BJ (cell line): ENCODE data around the gene MLPH. TPM values are rescaled to one million over a fixed set of nuclear protein-coding genes. Genes with fewer than 3 reads are reported as not detected.
A peak's percentile ranks its signal among the peaks of the same experiment; 100 is the strongest.

Experiments
- CTCF ChIA-PET: fragments of 350-600 bp; formaldehyde crosslinking; extraction: SDS; loops from one replicate; lab custom pipeline; 2021; ENCODE audit warnings: antibody characterized with exemption, inconsistent platforms; lab: Yijun Ruan, JAX
- POLR2A ChIA-PET: fragments of 300-600 bp; sonication (Branson Sonifier 250); formaldehyde crosslinking; extraction: SDS; loops from one replicate; lab custom pipeline; 2021; ENCODE audit warnings: antibody characterized with exemption; lab: Charles Lee
- DNase-seq: peaks from one replicate; pipeline ENCODE4 v3.0.0-alpha.2; 2011; ENCODE audit warnings: low read depth
- H3K27me3 ChIP-seq: 2 replicates; pipeline ENCODE4 v1.6.0; 2011; ENCODE audit warnings: low read length; ENCODE audit not compliant: control insufficient read depth, insufficient read depth
- H3K36me3 ChIP-seq: 2 replicates; pipeline ENCODE4 v1.5.1; 2011; ENCODE audit warnings: low read length; ENCODE audit not compliant: control insufficient read depth, insufficient read depth
- H3K4me3 ChIP-seq: 2 replicates; pipeline ENCODE4 v1.5.1; 2011; ENCODE audit warnings: low read depth, mild to moderate bottlenecking, control low read depth, low read length
- CTCF ChIP-seq: IDR thresholded peaks from 2 replicates; pipeline ENCODE4 v1.5.1; 2011; ENCODE audit warnings: low read depth, mild to moderate bottlenecking, control low read depth, inconsistent platforms, low read length, moderate library complexity; ENCODE audit not compliant: insufficient read depth
- polyA plus RNA-seq: library from polyadenylated mRNA; depleted of rRNA; stranded (reverse); fragments of >200 nt; gene quantifications from 2 replicates; pipeline ENCODE4 v1.2.3, GENCODE V29; 2011

MLPH gene
- polyA plus RNA-seq, 1 experiment: 18.5 TPM

- no peak for TF ChIP-seq CTCF
- ChIA-PET POLR2A (no interaction called here), CTCF (interaction anchor here (0.6 to 6.8 kb wide), 5 partner anchors 14 to 77 kb away, joined by 3 to 60 read pairs (median 5); no protein-coding TSS in a partner anchor)
- no peak for DNase-seq
- Histone ChIP-seq H3K27me3 (no peaks in the 10 kb centered on the region), H3K36me3 (peaks cover 9% of the 10 kb centered on the region), H3K4me3 (no peak overlapping the region)
Measured at GRCh38 chr2:237498341-237498740, 11.3 kb downstream of the MLPH start.

GRCh38 chr2:237500681-237501424 lies 13.8 kb downstream of the MLPH start:
- Histone ChIP-seq H3K27me3 (no peaks in the 10 kb centered on the region), H3K4me3 (no peak overlapping the region), H3K36me3 (peaks cover 2% of the 10 kb centered on the region)
- ChIA-PET CTCF (interaction anchor here (0.5 to 6.8 kb wide), 9 partner anchors 9 to 244 kb away, joined by 3 to 60 read pairs (median 4); no protein-coding TSS in a partner anchor), POLR2A (interaction anchor here (0.6 kb wide), 1 partner anchor 185 kb away, joined by 3 read pairs; no protein-coding TSS in a partner anchor)
- DNase-seq: peak; percentile 100
- no peak for TF ChIP-seq CTCF

- H3K36me3 ChIP-seq: peaks cover 1% of the 10 kb centered on the region
Measured at GRCh38 chr2:237501892-237502513, 15.0 kb downstream of the MLPH start.

GRCh38 chr2:237503201-237503600 lies 16.1 kb downstream of the MLPH start:
- H3K36me3 ChIP-seq: peaks cover 1% of the 10 kb centered on the region
- H3K27me3 ChIP-seq: no peaks in the 10 kb centered on the region
- TF ChIP-seq CTCF: no peak
- POLR2A ChIA-PET: no interaction called here
- H3K4me3 ChIP-seq: no peak overlapping the region
- CTCF ChIA-PET: interaction anchor here (3.6 to 6.8 kb wide), 2 partner anchors 9 to 69 kb away, joined by 14 to 60 read pairs; no protein-coding TSS in a partner anchor
- no peak for DNase-seq

More at GRCh38 chr2:237501892-237502513, 15.0 kb downstream of the MLPH start:
- H3K4me3 ChIP-seq: no peak overlapping the region
- TF ChIP-seq CTCF: no peak
- no peaks in the 10 kb centered on the region for H3K27me3 ChIP-seq
- ChIA-PET POLR2A (no interaction called here), CTCF (interaction anchor here (1.1 to 6.8 kb wide), 5 partner anchors 11 to 79 kb away, joined by 3 to 60 read pairs (median 4); no protein-coding TSS in a partner anchor)
- no peak for DNase-seq
